PC-3 (cell line): ENCODE data around the gene ABCA3. TPM values are rescaled to one million over a fixed set of nuclear protein-coding genes. Genes with fewer than 3 reads are reported as not detected.

ENCODE experiments used
- ATAC-seq: fragments of 200-7000 bp; cut with Tn5 transposase; 2 replicates; pipeline ENCODE4 v1.9.1; 2020; ENCODE audit warnings: mild to moderate bottlenecking, moderate library complexity
- BruUV-seq: library from RNA; stranded (reverse); fragments of 400-500 nt; replicated peaks from 2 replicates; lab custom pipeline; 2021; lab: Mats Ljungman, UMichigan
- CTCF ChIA-PET: fragments of 300-600 bp; sonication (Branson Sonifier 250); formaldehyde crosslinking; loops from one replicate; lab custom pipeline; 2022; ENCODE audit warnings: antibody characterized with exemption; lab: Charles Lee
- POLR2A ChIA-PET: fragments of 300-600 bp; sonication (Branson Sonifier 250); formaldehyde crosslinking; loops from one replicate; lab custom pipeline; 2022; ENCODE audit warnings: antibody characterized with exemption; ENCODE audit not compliant: unreplicated experiment; lab: Charles Lee
- DNase-seq: peaks from one replicate; pipeline ENCODE4 v3.0.0-alpha.2; 2015
- H2AFZ ChIP-seq: fragments of 300-600 bp; sonication (generic); 2 replicates; pipeline ENCODE4 v1.6.0; 2016; ENCODE audit warnings: antibody characterized with exemption, low read length
- H3F3A ChIP-seq: fragments of 300-600 bp; sonication (generic); one replicate; pipeline ENCODE4 v1.6.0; 2017; ENCODE audit warnings: antibody characterized with exemption, low read length, control low read depth, mild to moderate bottlenecking; ENCODE audit not compliant: unreplicated experiment
- H3K27ac ChIP-seq: fragments of 300-600 bp; sonication (generic); 2 replicates; pipeline ENCODE4 v1.5.1; 2016; ENCODE audit warnings: mild to moderate bottlenecking, low read length
- H3K27me3 ChIP-seq: fragments of 300-600 bp; sonication (generic); 2 replicates; pipeline ENCODE4 v1.6.1; 2016; ENCODE audit warnings: low read length, mixed read lengths
- H3K36me3 ChIP-seq: fragments of 300-600 bp; sonication (generic); 2 replicates; pipeline ENCODE4 v1.6.1; 2016; ENCODE audit warnings: low read depth, mixed run types, low read length, mixed read lengths
- H3K4me1 ChIP-seq: fragments of 300-600 bp; sonication (generic); 2 replicates; pipeline ENCODE4 v1.5.1; 2016; ENCODE audit warnings: low read length; ENCODE audit not compliant: insufficient read depth
- H3K4me2 ChIP-seq: fragments of 300-600 bp; sonication (generic); 2 replicates; pipeline ENCODE4 v1.6.0; 2016; ENCODE audit warnings: low read length
- H3K4me3 ChIP-seq: fragments of 300-600 bp; sonication (generic); 2 replicates; pipeline ENCODE4 v1.5.1; 2016; ENCODE audit warnings: mild to moderate bottlenecking, low read length, mixed read lengths
- H3K79me2 ChIP-seq: fragments of 300-600 bp; sonication (generic); 2 replicates; pipeline ENCODE4 v1.6.1; 2017; ENCODE audit warnings: low read length, mixed read lengths
- H3K9ac ChIP-seq: fragments of 300-600 bp; sonication (generic); 2 replicates; pipeline ENCODE4 v1.6.0; 2016; ENCODE audit warnings: mild to moderate bottlenecking, low read length
- H3K9me2 ChIP-seq: fragments of 300-600 bp; sonication (generic); replicated peaks from 2 replicates; pipeline ENCODE4 v1.6.1; 2016; ENCODE audit warnings: mixed run types, low read length, mixed read lengths
- H3K9me3 ChIP-seq: fragments of 300-600 bp; sonication (generic); 2 replicates; pipeline ENCODE4 v1.6.1; 2016; ENCODE audit warnings: low read length, mixed read lengths
- H4K20me1 ChIP-seq: fragments of 300-600 bp; sonication (generic); 2 replicates; pipeline ENCODE4 v1.6.1; 2016; ENCODE audit warnings: low read length, mixed read lengths
- CTCF ChIP-seq: fragments of 300-600 bp; sonication (generic); conservative IDR thresholded peaks from 2 replicates; pipeline ENCODE4 v1.5.1; 2017; ENCODE audit warnings: antibody characterized with exemption, low read depth, mild to moderate bottlenecking, low read length
- EZH2 ChIP-seq: fragments of 300-600 bp; sonication (generic); IDR thresholded peaks from one replicate; pipeline ENCODE4 v1.6.1; 2017; ENCODE audit warnings: antibody characterized with exemption, mild to moderate bottlenecking, low read length; ENCODE audit not compliant: unreplicated experiment
- EZH2phosphoT487 ChIP-seq: fragments of 300-600 bp; sonication (generic); IDR thresholded peaks from 2 replicates; pipeline ENCODE4 v1.6.1; 2018; ENCODE audit warnings: mild to moderate bottlenecking, antibody characterized with exemption, low read length, borderline replicate concordance
- intact Hi-C: fragments of 100-400 bp; cut with micrococcal nuclease; formaldehyde crosslinking; loops from 2 replicates; pipeline ENCODE4 v1.9.0; 2023
- total RNA-seq: library from RNA; depleted of rRNA; stranded (reverse); fragments of >200 nt; gene quantifications from 2 replicates; pipeline ENCODE4 v1.2.3, GENCODE V29; 2014

ABCA3 gene
- total RNA-seq, 1 experiment from 2014 or later, result 11.0 TPM

GRCh38 chr16:2271848-2272461 lies 68.6 kb downstream of the ABCA3 start:
- DNase-seq (no peak), ATAC-seq (no peak)
- BruUV-seq, result no TSS peak
- POLR2A ChIA-PET, result no interaction called here
- no peak for TF ChIP-seq EZH2
- TF ChIP-seq CTCF, result no peak
- no peak for TF ChIP-seq EZH2phosphoT487
- no peak overlapping the region for H2AFZ ChIP-seq
- peaks cover 29% of the 10 kb centered on the region for H3K79me2 ChIP-seq
- CTCF ChIA-PET, result no interaction called here
- no peak overlapping the region for H3K27ac ChIP-seq
- no peak overlapping the region for H3K4me3 ChIP-seq
- H4K20me1 ChIP-seq, result no peaks in the 10 kb centered on the region
- H3K9me2 ChIP-seq, result no peaks in the 10 kb centered on the region
- no peak overlapping the region for H3K9ac ChIP-seq
- H3F3A ChIP-seq, result no peaks in the 10 kb centered on the region
- intact Hi-C loops, result no loop called here
- H3K9me3 ChIP-seq, result no peaks in the 10 kb centered on the region
- H3K4me2 ChIP-seq, result no peak overlapping the region
- no peaks in the 10 kb centered on the region for H3K36me3 ChIP-seq
- no peaks in the 10 kb centered on the region for H3K27me3 ChIP-seq
- peaks cover 7% of the 10 kb centered on the region; the same call in 1 of the 2 replicates for H3K4me1 ChIP-seq

- Histone ChIP-seq H3K27me3 (no peaks in the 10 kb centered on the region), H3K4me2 (no peak overlapping the region), H3K9ac (no peak overlapping the region), H3K9me2 (no peaks in the 10 kb centered on the region), H3K79me2 (peaks cover 41% of the 10 kb centered on the region), H2AFZ (no peak overlapping the region), H3K9me3 (no peaks in the 10 kb centered on the region), H3K4me1 (peaks cover 10% of the 10 kb centered on the region), H4K20me1 (peaks cover 8% of the 10 kb centered on the region), H3K4me3 (no peak overlapping the region), H3F3A (no peaks in the 10 kb centered on the region), H3K36me3 (peaks cover 1% of the 10 kb centered on the region; the same call in 1 of the 2 replicates), H3K27ac (no peak overlapping the region)
- intact Hi-C loops, result no loop called here
- TF ChIP-seq CTCF (no peak), EZH2phosphoT487 (no peak), EZH2 (no peak)
- CTCF ChIA-PET, result no interaction called here
- DNase-seq, result no peak
- POLR2A ChIA-PET, result no interaction called here
- no peak for ATAC-seq
- BruUV-seq, result no TSS peak
Measured at GRCh38 chr16:2270588-2271470, 69.7 kb downstream of the ABCA3 start.

GRCh38 chr16:2270070-2270462 lies 70.5 kb downstream of the ABCA3 start:
- ChIA-PET POLR2A (no interaction called here), CTCF (no interaction called here)
- H3K79me2 ChIP-seq, result peaks cover 48% of the 10 kb centered on the region
- H3K27ac ChIP-seq, result no peak overlapping the region
- H3F3A ChIP-seq, result no peaks in the 10 kb centered on the region
- H3K4me1 ChIP-seq, result peaks cover 13% of the 10 kb centered on the region
- no peak overlapping the region for H3K4me3 ChIP-seq
- TF ChIP-seq EZH2phosphoT487 (no peak), CTCF (no peak), EZH2 (no peak)
- no peak overlapping the region for H2AFZ ChIP-seq
- ATAC-seq (no peak), DNase-seq (no peak)
- peaks cover 6% of the 10 kb centered on the region; the same call in 1 of the 2 replicates for H3K36me3 ChIP-seq
- no TSS peak for BruUV-seq
- intact Hi-C loops, result no loop called here
- no peaks in the 10 kb centered on the region for H3K9me2 ChIP-seq
- H3K4me2 ChIP-seq, result peak overlapping the region; percentile 93; the same call in 1 of the 2 replicates
- no peaks in the 10 kb centered on the region for H3K9me3 ChIP-seq
- peaks cover 16% of the 10 kb centered on the region for H4K20me1 ChIP-seq
- H3K9ac ChIP-seq, result no peak overlapping the region
- no peaks in the 10 kb centered on the region for H3K27me3 ChIP-seq
